GM19025 (cell line): Measurements from ENCODE around the gene RPL31.

Source experiments
- ATAC-seq: cut with Tn5 transposase; IDR thresholded peaks from one replicate; pipeline ENCODE4 v1.9.1; 2021; ENCODE audit warnings: mild to moderate bottlenecking, low read depth, moderate library complexity; ENCODE audit not compliant: unreplicated experiment

RPL31 gene

GRCh38 chr2:100974712-100975520, 27.2 kb upstream of the RPL31 start:
- ATAC-seq = no peak

- no peak for ATAC-seq
These were observed 26.6 kb upstream of the RPL31 start for GRCh38 chr2:100975521-100975785.

- no peak for ATAC-seq
These were observed 26.0 kb upstream of the RPL31 start for GRCh38 chr2:100976061-100976460.

- peak; percentile 74 for ATAC-seq
These were observed 25.3 kb upstream of the RPL31 start for GRCh38 chr2:100976645-100977391.

GRCh38 chr2:100977511-100977910, 24.6 kb upstream of the RPL31 start:
- ATAC-seq = no peak

DNA sequence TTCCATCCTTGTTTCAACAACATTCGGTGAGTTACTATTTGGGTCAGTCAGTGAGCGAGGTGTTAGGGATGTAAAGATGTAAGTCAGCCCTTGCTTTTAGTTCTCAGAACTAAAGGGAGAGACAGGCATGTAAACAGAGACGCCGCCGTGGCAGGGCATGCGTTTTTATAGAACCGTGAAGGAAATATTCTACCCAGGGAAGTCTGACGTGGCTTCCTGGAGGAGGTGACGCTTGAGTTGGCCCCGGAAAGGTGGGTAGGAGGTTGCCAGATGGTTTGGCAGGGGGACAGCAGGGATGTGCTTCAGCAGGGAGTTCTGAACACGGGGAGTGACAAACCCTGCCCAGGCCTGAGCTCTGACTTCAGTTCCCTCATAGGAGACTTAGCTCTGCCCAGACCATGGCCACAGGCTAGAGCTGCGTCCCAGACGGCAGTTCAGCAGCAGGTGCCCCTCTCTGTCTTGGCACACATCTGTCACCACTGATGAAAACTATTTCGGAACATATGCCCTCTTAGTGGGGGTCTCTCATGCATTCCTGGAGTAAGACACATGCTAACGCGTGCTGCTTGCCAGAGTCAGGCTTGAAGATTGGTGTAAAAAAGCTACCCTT, 23.4 kb upstream of the RPL31 start:
- no peak for ATAC-seq

DNA sequence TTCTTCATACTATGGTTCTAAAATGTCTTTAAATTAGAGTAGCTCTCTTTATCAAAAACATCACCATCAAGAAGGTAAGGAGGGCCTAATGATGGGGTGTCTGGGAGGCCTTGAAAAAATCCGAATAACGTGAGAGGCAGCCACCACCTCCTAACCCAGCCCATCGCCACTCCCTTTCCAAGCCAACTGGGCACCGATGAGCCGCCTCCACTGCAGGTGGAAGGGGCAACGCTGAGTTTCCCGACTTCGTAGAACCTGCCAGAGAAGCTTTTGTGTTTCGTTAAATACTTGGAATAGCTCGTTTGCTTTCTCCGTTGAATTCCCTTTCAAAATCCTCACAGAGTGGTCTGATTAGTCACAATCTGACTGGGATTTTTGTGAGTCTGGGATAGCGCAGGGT, 22.0 kb upstream of the RPL31 start:
- no peak for ATAC-seq

- ATAC-seq = no peak
These were observed 21.1 kb upstream of the RPL31 start for GRCh38 chr2:100981011-100981410.

DNA sequence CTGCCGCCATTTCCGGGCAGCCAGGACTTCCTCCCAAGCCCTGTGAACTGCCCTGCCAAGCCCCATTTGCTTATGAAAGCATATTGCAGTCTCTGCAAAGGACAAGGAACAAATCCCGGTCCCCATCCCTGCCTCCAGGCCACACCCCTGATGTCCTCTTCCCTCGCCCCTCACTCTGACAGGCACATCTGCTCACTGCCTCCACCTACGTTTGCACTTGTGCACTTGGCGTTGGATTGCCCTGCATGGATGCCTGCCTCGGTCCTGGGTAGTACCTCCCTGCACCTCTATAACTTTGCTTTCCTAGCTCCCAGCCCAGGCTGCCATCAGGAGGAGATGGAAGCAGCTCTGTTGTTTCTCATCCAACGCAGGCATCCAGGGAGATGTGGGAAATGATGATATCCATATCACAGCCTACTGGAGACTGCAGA, 19.6 kb upstream of the RPL31 start:
- ATAC-seq = no peak

DNA sequence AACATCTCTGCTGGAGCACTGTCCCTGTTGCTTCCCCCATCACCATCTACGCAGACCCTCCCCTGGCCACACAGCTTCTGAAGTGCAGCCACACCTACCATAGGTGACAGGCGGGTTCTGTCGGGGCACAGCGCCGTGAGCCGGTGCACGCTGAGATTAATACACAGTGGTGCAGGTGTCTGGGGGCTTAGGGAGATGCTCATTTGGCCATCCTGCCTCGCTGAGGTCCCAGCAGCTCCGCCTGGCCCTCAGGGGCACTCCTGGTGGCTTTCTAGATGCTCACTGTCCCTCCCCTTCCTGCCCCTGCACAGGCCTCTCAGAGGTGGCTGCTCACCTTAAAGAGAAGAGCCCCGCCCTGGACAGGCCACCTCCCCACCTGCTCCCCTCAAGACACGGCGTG, 18.9 kb upstream of the RPL31 start:
- ATAC-seq = no peak

GRCh38 chr2:100983684-100984310, 18.3 kb upstream of the RPL31 start:
- no peak for ATAC-seq

GRCh38 chr2:100984892-100985307, 17.2 kb upstream of the RPL31 start:
- ATAC-seq = no peak

GRCh38 chr2:100986157-100986556, 15.9 kb upstream of the RPL31 start:
- ATAC-seq = no peak

DNA sequence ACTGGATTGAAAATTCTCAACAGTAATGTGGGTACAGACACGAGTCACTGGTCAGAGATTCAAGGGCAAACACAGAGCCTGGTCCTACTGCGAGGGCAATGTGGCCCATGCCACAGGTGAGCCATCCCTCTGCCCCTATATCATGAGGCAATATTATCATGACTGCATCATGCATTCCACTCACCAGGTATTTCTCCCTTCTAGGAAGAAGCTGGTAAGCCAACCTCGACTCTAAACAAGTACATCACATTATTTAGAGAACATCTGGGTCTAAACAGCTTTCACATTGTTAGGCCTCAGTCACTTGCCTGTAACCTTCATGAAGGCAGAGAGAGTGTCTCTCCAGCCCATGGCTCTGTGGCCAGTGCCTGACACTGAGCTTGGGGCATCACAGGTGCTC, 14.6 kb upstream of the RPL31 start:
- ATAC-seq = no peak

GRCh38 chr2:100987974-100988373, 14.1 kb upstream of the RPL31 start:
- ATAC-seq = no peak

GRCh38 chr2:100988630-100989417, 13.3 kb upstream of the RPL31 start:
- ATAC-seq = no peak

DNA sequence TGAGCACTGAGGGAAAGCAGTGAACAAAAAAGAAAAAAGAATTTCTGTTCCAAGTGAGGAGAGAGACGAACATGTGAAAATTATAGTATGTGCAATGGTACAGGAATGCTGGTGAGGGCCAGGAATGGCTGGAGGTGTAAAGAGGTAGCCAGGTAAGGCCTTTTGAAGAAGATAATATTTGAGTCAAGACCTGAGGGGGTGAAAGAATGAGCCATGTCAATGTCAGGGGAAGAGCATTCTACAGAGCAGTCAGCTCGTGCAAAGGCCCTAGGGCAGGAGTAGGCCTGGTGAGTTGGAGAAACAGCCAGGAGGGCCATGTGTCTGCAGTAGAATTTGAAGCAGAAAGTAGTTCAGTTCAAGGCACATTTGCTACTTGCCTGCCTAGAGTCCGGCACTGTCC, 12.4 kb upstream of the RPL31 start:
- no peak for ATAC-seq

- ATAC-seq = no peak
These were observed 11.9 kb upstream of the RPL31 start for GRCh38 chr2:100990166-100990565.

- no peak for ATAC-seq
These were observed 11.3 kb upstream of the RPL31 start for GRCh38 chr2:100990650-100991403.

DNA sequence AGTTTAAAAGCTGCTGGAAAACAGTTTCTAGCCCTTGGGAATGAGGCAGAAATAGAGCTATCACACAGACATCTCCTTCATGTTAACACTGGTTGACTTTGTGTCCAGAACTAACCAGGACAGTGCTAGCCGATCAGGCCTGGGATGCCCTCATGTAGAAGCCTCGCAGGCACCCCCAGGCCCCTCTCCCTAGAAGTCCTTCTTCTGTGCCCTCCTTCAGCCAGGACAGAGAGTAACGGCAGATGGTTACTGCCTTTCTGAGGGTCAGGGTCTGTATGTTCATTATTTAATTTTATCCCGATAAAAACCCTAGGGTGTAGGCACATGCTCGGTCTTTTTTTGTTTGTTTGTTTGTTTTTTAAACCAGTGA, 10.7 kb upstream of the RPL31 start:
- ATAC-seq = no peak
